GM23338 (cell line): ENCODE results near the gene CATSPERD. TPM values are rescaled to one million over a fixed set of nuclear protein-coding genes. Genes with fewer than 3 reads are reported as not detected.
A peak's percentile ranks its signal among the peaks of the same experiment; 100 is the strongest.

Experiments used
- ATAC-seq: fragments of 200-7000 bp; cut with Tn5 transposase; 3 replicates; pipeline ENCODE4 v1.9.1; 2020
- DNase-seq: peaks from one replicate; pipeline ENCODE4 v3.0.0-alpha.2; 2015; ENCODE audit warnings: low spot score
- H2AFZ ChIP-seq: fragments of 200-600 bp; sonication (generic); 2 replicates; pipeline ENCODE4 v1.8.0; 2016; ENCODE audit warnings: antibody characterized with exemption, mild to moderate bottlenecking, moderate library complexity
- H3F3A ChIP-seq: fragments of 200-600 bp; sonication (generic); replicated peaks from 2 replicates; pipeline ENCODE4 v1.8.0; 2017; ENCODE audit warnings: antibody characterized with exemption, mixed run types, low read depth
- H3K27ac ChIP-seq: fragments of 200-600 bp; sonication (generic); 2 replicates; pipeline ENCODE4 v1.6.1; 2016; ENCODE audit warnings: low read depth
- H3K27me3 ChIP-seq: fragments of 200-600 bp; sonication (generic); 2 replicates; pipeline ENCODE4 v1.8.0; 2016; ENCODE audit warnings: mild to moderate bottlenecking, mixed run types, moderate library complexity; ENCODE audit not compliant: insufficient read depth
- H3K36me3 ChIP-seq: fragments of 200-600 bp; sonication (generic); 2 replicates; pipeline ENCODE4 v1.8.0; 2016; ENCODE audit warnings: mild to moderate bottlenecking; ENCODE audit not compliant: insufficient read depth
- H3K4me1 ChIP-seq: fragments of 200-600 bp; sonication (generic); 2 replicates; pipeline ENCODE4 v1.8.0; 2016; ENCODE audit warnings: mild to moderate bottlenecking, moderate library complexity; ENCODE audit not compliant: insufficient read depth
- H3K4me2 ChIP-seq: fragments of 200-600 bp; sonication (generic); 2 replicates; pipeline ENCODE4 v1.7.1; 2017; ENCODE audit warnings: mixed run types
- H3K4me3 ChIP-seq: fragments of 200-600 bp; sonication (generic); 2 replicates; pipeline ENCODE4 v1.6.1; 2016; ENCODE audit warnings: mixed run types
- H3K79me2 ChIP-seq: fragments of 200-600 bp; sonication (generic); replicated peaks from 2 replicates; pipeline ENCODE4 v1.8.0; 2017; ENCODE audit warnings: mild to moderate bottlenecking; ENCODE audit not compliant: insufficient read depth
- H3K9me2 ChIP-seq: fragments of 200-600 bp; sonication (generic); 2 replicates; pipeline ENCODE4 v1.8.0; 2017; ENCODE audit not compliant: insufficient read depth
- H4K20me1 ChIP-seq: fragments of 200-600 bp; sonication (generic); replicated peaks from 2 replicates; pipeline ENCODE4 v1.8.0; 2017; ENCODE audit warnings: mild to moderate bottlenecking; ENCODE audit not compliant: insufficient read depth
- H3K27ac Mint-ChIP-seq: 2 replicates; pipeline ENCODE4 v1.8.0; 2020; ENCODE audit warnings: inconsistent platforms, mild to moderate bottlenecking, moderate library complexity, mixed read lengths
- H3K27me3 Mint-ChIP-seq: 3 replicates; pipeline ENCODE4 v1.8.0; 2022; ENCODE audit warnings: low read depth, mild to moderate bottlenecking, moderate library complexity, mixed read lengths, inconsistent platforms; ENCODE audit not compliant: insufficient read depth, poor library complexity
- H3K36me3 Mint-ChIP-seq: 3 replicates; pipeline ENCODE4 v1.8.0; 2021; ENCODE audit warnings: low read depth, mild to moderate bottlenecking, inconsistent platforms, moderate library complexity, mixed read lengths
- H3K4me1 Mint-ChIP-seq: 3 replicates; pipeline ENCODE4 v1.8.0; 2020; ENCODE audit warnings: mild to moderate bottlenecking, inconsistent platforms, mixed read lengths
- H3K4me3 Mint-ChIP-seq: 3 replicates; pipeline ENCODE4 v1.8.0; 2021; ENCODE audit warnings: moderate library complexity, mild to moderate bottlenecking, inconsistent platforms, mixed read lengths
- H3K9me3 Mint-ChIP-seq: 3 replicates; pipeline ENCODE4 v1.8.0; 2020; ENCODE audit warnings: moderate library complexity, mild to moderate bottlenecking, inconsistent platforms, mixed read lengths
- EZH2 ChIP-seq: fragments of 200-600 bp; sonication (generic); IDR thresholded peaks from one replicate; pipeline ENCODE4 v1.8.0; 2017; ENCODE audit warnings: antibody characterized with exemption, mild to moderate bottlenecking, low read depth; ENCODE audit not compliant: unreplicated experiment
- JUNB ChIP-seq: IDR thresholded peaks from one replicate; pipeline ENCODE4 v1.6.1; 2016; ENCODE audit warnings: antibody characterized with exemption; ENCODE audit not compliant: unreplicated experiment
- NANOG ChIP-seq: IDR thresholded peaks from 2 replicates; pipeline ENCODE4 v1.6.1; 2016; ENCODE audit warnings: antibody characterized with exemption, borderline replicate concordance
- POLR2AphosphoS5 ChIP-seq: IDR thresholded peaks from 2 replicates; pipeline ENCODE4 v1.6.1; 2016; ENCODE audit warnings: antibody characterized with exemption, low read depth
- ZNF114 ChIP-seq: fragments of 250-450 bp; sonication (Bioruptor Pico); IDR thresholded peaks from 2 replicates; pipeline ENCODE4 v1.5.0; 2020; ENCODE audit warnings: mild to moderate bottlenecking, moderate library complexity
- ZNF331 ChIP-seq: fragments of 250-450 bp; sonication (Bioruptor Pico); IDR thresholded peaks from 2 replicates; pipeline ENCODE4 v1.5.0; 2020; ENCODE audit warnings: low read depth, mild to moderate bottlenecking, moderate library complexity
- polyA plus RNA-seq: library from polyadenylated mRNA; unstranded; fragments of >200 nt; fragmentation: Nextera tagmentation; extraction: Ambion mirVana; gene quantifications from 2 replicates; pipeline ENCODE4 v1.2.1, GENCODE V29; 2016
- total RNA-seq: library from RNA; depleted of rRNA; stranded (reverse); fragments of >200 nt; shearing (Covaris generic); gene quantifications from 2 replicates; pipeline ENCODE4 v1.2.3, GENCODE V29; 2014
- TF ChIP-seq, protein P1 (sequence below): IDR thresholded peaks from one replicate; pipeline ENCODE4 v1.6.1; 2018; ENCODE audit warnings: antibody characterized with exemption; ENCODE audit not compliant: unreplicated experiment
- TF ChIP-seq, protein P2 (sequence below): fragments of 250-450 bp; sonication (Bioruptor Pico); IDR thresholded peaks from 2 replicates; pipeline ENCODE4 v1.5.0; 2020; ENCODE audit warnings: mild to moderate bottlenecking, moderate library complexity

The CATSPERD gene
- total and polyA plus RNA-seq, 2 experiments from 2014 or later: 0.17 TPM; not detected in 1

DNA sequence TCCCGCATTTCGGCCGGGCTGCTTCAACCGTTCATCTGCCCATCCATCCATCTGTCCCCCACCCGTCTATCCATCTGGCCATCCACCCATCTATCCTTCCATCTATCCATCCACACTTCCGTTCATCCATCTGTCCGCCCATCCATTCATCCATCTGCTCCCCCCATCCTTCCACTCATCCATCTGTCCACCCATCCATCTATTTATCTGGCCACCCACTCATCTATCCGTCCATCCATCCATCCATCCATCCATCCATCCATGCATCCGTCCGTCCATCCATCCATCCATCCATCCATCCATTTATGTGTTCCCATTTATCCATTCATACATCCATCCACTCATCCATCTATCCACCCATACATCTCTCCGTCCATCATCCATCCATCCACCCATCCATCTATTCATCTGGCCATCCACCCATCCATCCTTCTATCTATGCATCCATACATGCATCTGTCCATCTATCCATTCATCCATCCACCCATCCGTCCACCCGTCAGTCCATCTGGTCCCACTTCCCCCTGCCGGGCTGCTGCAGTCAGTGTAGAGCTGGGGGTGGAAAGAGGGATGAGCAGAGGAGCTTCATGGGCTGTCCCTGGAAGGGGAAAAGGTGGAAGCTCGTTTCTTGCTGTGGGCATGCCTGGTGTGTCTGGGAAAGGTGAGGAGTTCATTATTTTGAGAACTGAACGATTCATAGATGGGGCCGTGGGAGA is 38.9 kb upstream of the CATSPERD start:
- Histone ChIP-seq H3F3A (0 out of 2 replicates have a peak, but pooled peaks cover 8% of the 10 kb centered on the region), H3K4me3 (peak overlapping the region; percentile 89), H3K4me1 (peaks cover 2% of the 10 kb centered on the region; the same call in 1 of the 2 replicates), H3K27me3 (no peaks in the 10 kb centered on the region), H3K4me2 (peak overlapping the region; percentile 95), H3K27ac (no peak overlapping the region), H2AFZ (peak overlapping the region; percentile 87), H3K79me2 (no peaks in the 10 kb centered on the region), H3K36me3 (no peaks in the 10 kb centered on the region), H3K9me2 (peaks cover 7% of the 10 kb centered on the region), H4K20me1 (0 out of 2 replicates have a peak, but pooled peaks cover 4% of the 10 kb centered on the region)
- ATAC-seq (no peak), DNase-seq (no peak)
- TF ChIP-seq NANOG (no peak), EZH2 (no peak), ZNF114 (CRISPR knock-in tag) (no peak), JUNB (no peak), POLR2AphosphoS5 (no peak), ZNF331 (no peak)
- TF ChIP-seq, protein P1, sequence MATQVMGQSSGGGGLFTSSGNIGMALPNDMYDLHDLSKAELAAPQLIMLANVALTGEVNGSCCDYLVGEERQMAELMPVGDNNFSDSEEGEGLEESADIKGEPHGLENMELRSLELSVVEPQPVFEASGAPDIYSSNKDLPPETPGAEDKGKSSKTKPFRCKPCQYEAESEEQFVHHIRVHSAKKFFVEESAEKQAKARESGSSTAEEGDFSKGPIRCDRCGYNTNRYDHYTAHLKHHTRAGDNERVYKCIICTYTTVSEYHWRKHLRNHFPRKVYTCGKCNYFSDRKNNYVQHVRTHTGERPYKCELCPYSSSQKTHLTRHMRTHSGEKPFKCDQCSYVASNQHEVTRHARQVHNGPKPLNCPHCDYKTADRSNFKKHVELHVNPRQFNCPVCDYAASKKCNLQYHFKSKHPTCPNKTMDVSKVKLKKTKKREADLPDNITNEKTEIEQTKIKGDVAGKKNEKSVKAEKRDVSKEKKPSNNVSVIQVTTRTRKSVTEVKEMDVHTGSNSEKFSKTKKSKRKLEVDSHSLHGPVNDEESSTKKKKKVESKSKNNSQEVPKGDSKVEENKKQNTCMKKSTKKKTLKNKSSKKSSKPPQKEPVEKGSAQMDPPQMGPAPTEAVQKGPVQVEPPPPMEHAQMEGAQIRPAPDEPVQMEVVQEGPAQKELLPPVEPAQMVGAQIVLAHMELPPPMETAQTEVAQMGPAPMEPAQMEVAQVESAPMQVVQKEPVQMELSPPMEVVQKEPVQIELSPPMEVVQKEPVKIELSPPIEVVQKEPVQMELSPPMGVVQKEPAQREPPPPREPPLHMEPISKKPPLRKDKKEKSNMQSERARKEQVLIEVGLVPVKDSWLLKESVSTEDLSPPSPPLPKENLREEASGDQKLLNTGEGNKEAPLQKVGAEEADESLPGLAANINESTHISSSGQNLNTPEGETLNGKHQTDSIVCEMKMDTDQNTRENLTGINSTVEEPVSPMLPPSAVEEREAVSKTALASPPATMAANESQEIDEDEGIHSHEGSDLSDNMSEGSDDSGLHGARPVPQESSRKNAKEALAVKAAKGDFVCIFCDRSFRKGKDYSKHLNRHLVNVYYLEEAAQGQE: no peak
- TF ChIP-seq, protein P2, sequence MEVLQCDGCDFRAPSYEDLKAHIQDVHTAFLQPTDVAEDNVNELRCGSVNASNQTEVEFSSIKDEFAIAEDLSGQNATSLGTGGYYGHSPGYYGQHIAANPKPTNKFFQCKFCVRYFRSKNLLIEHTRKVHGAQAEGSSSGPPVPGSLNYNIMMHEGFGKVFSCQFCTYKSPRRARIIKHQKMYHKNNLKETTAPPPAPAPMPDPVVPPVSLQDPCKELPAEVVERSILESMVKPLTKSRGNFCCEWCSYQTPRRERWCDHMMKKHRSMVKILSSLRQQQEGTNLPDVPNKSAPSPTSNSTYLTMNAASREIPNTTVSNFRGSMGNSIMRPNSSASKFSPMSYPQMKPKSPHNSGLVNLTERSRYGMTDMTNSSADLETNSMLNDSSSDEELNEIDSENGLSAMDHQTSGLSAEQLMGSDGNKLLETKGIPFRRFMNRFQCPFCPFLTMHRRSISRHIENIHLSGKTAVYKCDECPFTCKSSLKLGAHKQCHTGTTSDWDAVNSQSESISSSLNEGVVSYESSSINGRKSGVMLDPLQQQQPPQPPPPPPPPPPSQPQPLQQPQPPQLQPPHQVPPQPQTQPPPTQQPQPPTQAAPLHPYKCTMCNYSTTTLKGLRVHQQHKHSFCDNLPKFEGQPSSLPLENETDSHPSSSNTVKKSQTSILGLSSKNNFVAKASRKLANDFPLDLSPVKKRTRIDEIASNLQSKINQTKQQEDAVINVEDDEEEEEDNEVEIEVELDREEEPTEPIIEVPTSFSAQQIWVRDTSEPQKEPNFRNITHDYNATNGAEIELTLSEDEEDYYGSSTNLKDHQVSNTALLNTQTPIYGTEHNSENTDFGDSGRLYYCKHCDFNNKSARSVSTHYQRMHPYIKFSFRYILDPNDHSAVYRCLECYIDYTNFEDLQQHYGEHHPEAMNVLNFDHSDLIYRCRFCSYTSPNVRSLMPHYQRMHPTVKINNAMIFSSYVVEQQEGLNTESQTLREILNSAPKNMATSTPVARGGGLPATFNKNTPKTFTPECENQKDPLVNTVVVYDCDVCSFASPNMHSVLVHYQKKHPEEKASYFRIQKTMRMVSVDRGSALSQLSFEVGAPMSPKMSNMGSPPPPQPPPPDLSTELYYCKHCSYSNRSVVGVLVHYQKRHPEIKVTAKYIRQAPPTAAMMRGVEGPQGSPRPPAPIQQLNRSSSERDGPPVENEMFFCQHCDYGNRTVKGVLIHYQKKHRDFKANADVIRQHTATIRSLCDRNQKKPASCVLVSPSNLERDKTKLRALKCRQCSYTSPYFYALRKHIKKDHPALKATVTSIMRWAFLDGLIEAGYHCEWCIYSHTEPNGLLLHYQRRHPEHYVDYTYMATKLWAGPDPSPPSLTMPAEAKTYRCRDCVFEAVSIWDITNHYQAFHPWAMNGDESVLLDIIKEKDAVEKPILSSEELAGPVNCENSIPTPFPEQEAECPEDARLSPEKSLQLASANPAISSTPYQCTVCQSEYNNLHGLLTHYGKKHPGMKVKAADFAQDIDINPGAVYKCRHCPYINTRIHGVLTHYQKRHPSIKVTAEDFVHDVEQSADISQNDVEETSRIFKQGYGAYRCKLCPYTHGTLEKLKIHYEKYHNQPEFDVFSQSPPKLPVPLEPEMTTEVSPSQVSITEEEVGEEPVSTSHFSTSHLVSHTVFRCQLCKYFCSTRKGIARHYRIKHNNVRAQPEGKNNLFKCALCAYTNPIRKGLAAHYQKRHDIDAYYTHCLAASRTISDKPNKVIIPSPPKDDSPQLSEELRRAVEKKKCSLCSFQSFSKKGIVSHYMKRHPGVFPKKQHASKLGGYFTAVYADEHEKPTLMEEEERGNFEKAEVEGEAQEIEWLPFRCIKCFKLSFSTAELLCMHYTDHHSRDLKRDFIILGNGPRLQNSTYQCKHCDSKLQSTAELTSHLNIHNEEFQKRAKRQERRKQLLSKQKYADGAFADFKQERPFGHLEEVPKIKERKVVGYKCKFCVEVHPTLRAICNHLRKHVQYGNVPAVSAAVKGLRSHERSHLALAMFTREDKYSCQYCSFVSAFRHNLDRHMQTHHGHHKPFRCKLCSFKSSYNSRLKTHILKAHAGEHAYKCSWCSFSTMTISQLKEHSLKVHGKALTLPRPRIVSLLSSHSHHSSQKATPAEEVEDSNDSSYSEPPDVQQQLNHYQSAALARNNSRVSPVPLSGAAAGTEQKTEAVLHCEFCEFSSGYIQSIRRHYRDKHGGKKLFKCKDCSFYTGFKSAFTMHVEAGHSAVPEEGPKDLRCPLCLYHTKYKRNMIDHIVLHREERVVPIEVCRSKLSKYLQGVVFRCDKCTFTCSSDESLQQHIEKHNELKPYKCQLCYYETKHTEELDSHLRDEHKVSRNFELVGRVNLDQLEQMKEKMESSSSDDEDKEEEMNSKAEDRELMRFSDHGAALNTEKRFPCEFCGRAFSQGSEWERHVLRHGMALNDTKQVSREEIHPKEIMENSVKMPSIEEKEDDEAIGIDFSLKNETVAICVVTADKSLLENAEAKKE (CRISPR knock-in tag): no peak
- Mint-ChIP-seq H3K4me3 (peak overlapping the region; percentile 98), H3K4me1 (peaks cover 16% of the 10 kb centered on the region), H3K27ac (no peak overlapping the region), H3K9me3 (no peaks in the 10 kb centered on the region), H3K27me3 (peaks cover 27% of the 10 kb centered on the region), H3K36me3 (no peaks in the 10 kb centered on the region; the same call in 1 of the 3 replicates)
